Measurements from ENCODE around the gene SETD7.

- no peak for TF ChIP-seq CTCF (IDR thresholded peaks at IDR 0.05)
- TF ChIP-seq POLR2A (IDR thresholded peaks at IDR 0.05) = no peak
- TF ChIP-seq EP300 (IDR thresholded peaks at IDR 0.05) = no peak
- TF ChIP-seq POLR2AphosphoS5 (IDR thresholded peaks at IDR 0.05) = no peak
These were observed 19.1 kb upstream of the SETD7 start for GRCh38 chr4:139575072-139575471.
